ENCODE measurements around the gene GAB1. TPM values are rescaled to one million over a fixed set of nuclear protein-coding genes. Genes with fewer than 3 reads are reported as not detected.

GAB1 gene
- total RNA-seq, 1 experiment from 2014 or later, result 3.8 TPM

DNA sequence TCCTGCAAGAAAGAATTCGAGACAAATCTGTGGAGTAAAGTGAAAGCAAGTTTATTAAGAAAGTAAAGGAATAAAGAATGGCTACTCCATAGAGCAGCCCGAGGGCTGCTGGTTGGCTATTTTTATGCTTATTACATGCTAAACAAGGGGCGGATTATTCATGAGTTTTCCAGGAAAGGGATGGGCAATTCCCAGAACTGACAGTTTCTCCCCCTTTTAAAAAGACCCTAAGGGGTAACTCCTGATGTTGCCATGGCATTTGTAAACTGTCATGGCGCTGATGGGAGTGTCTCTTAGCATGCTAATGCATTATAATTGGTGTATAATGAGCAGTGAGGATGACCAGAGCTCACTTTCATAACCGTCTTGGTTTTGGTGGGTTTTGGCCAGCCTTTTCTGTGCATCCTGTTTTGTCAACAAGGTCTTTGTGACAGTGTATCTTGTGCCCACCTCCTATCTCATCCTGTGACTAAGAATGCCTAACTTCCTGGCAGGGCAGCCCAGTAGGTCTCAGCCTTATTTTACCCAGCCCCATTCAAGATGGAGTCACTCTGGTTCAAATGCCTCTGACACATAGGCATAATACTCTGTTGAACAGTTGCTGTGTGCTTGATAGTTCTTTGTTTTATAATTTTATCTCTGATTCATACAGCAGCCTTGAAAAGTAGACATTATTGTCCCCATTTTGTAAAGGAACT lies 25.8 kb downstream of the GAB1 start (continued):
- TF ChIP-seq, protein P1, sequence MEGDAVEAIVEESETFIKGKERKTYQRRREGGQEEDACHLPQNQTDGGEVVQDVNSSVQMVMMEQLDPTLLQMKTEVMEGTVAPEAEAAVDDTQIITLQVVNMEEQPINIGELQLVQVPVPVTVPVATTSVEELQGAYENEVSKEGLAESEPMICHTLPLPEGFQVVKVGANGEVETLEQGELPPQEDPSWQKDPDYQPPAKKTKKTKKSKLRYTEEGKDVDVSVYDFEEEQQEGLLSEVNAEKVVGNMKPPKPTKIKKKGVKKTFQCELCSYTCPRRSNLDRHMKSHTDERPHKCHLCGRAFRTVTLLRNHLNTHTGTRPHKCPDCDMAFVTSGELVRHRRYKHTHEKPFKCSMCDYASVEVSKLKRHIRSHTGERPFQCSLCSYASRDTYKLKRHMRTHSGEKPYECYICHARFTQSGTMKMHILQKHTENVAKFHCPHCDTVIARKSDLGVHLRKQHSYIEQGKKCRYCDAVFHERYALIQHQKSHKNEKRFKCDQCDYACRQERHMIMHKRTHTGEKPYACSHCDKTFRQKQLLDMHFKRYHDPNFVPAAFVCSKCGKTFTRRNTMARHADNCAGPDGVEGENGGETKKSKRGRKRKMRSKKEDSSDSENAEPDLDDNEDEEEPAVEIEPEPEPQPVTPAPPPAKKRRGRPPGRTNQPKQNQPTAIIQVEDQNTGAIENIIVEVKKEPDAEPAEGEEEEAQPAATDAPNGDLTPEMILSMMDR (IDR thresholded peaks at IDR 0.05 in 2 of 3, conservative IDR thresholded peaks at IDR 0.05 in 1 of 3; ENCODE audit: borderline replicate concordance in 1 of 3, insufficient read depth in 1 of 3, low read depth in 2 of 3, low read length in 2 of 3), result no peak
- TF ChIP-seq YY1 (IDR thresholded peaks at IDR 0.05; ENCODE audit: extremely low read depth, insufficient replicate concordance, low read depth, low read length) (no peak), JUND (IDR thresholded peaks at IDR 0.05) (no peak), SIN3A (IDR thresholded peaks at IDR 0.05; ENCODE audit: low read depth) (no peak), FOSL1 (IDR thresholded peaks at IDR 0.05; ENCODE audit: low read depth) (no peak), ZNF274 (IDR thresholded peaks at IDR 0.05; ENCODE audit: low read depth, low read length) (no peak)

DNA sequence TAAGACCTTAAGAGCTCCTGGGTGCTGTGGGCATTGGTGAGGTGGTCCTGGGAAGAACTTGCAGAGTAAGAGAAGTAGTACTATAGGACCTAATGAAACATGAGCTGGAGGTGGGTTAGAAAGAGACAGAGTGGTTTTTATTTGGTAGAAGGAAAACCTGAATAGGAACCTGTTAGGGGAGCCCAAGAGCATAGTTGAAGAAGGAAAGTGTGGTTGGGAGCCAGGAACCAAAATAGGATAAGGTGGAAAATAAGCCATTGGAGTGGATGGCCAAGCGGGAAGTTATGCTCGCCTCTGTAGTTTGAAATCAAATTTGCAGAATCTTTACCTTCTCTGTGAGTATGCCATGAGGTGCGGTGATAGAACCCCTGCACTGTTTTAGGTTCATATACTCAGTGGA lies 26.7 kb downstream of the GAB1 start:
- Histone ChIP-seq H3K9me3 (ENCODE audit: control insufficient read depth in 1 of 2, insufficient read depth in 1 of 2, low read depth in 1 of 2, low read length in 2 of 2) (no peaks in the 10 kb centered on the region), H2AFZ (ENCODE audit: low read depth, low read length, poor library complexity, severe bottlenecking) (no peak overlapping the region), H3K36me3 (ENCODE audit: control insufficient read depth in 1 of 2, insufficient read depth in 2 of 2, low read length in 2 of 2) (no peaks in the 10 kb centered on the region), H3K27me3 (ENCODE audit: insufficient read depth, low read length) (no peaks in the 10 kb centered on the region), H3K4me1 (ENCODE audit: control insufficient read depth in 1 of 2, insufficient read depth in 2 of 2, low read length in 2 of 2) (no peaks in the 10 kb centered on the region), H4K20me1 (ENCODE audit: insufficient read depth) (no peaks in the 10 kb centered on the region), H3K9me2 (ENCODE audit: insufficient read depth) (no peaks in the 10 kb centered on the region), H3K4me2 (ENCODE audit: low read length) (no peak overlapping the region), H3K9ac (ENCODE audit: low read length) (no peak overlapping the region), H3K79me2 (ENCODE audit: insufficient read depth, low read length) (no peaks in the 10 kb centered on the region), H3K4me3 (replicated peaks in 1 of 2; ENCODE audit: low read depth in 1 of 2, low read length in 2 of 2) (no peak overlapping the region), H3K27ac (ENCODE audit: low read depth, low read length) (no peak overlapping the region)
- ChIA-PET POLR2A (no interaction called here), RAD21 (ENCODE audit: low non-redundant PET in 1 of 2, low total read pairs in 2 of 2, uncharacterized antibody in 2 of 2, unreplicated experiment in 2 of 2) (no interaction called here), CTCF (no interaction called here)
- BruUV-seq (replicated peaks), result no TSS peak
- ATAC-seq (no peak), DNase-seq (ENCODE audit: low read depth, low spot score) (no peak)
- intact Hi-C loops (cut with micrococcal nuclease), result no loop called here
- no peak for TF ChIP-seq RAD21 (IDR thresholded peaks at IDR 0.05; ENCODE audit: low read depth)
- TF ChIP-seq, protein P1 (IDR thresholded peaks at IDR 0.05 in 2 of 3, conservative IDR thresholded peaks at IDR 0.05 in 1 of 3; ENCODE audit: borderline replicate concordance in 1 of 3, insufficient read depth in 1 of 3, low read depth in 2 of 3, low read length in 2 of 3), result no peak
- TF ChIP-seq TCF7L2 (IDR thresholded peaks at IDR 0.05; ENCODE audit: borderline replicate concordance, extremely low read depth, insufficient read depth, insufficient read length), result no peak
- TF ChIP-seq SP1 (IDR thresholded peaks at IDR 0.05; ENCODE audit: low read depth), result no peak
- TF ChIP-seq SIN3A (IDR thresholded peaks at IDR 0.05; ENCODE audit: low read depth), result no peak
- no peak for TF ChIP-seq FOSL1 (IDR thresholded peaks at IDR 0.05; ENCODE audit: low read depth)
- TF ChIP-seq, protein P2, sequence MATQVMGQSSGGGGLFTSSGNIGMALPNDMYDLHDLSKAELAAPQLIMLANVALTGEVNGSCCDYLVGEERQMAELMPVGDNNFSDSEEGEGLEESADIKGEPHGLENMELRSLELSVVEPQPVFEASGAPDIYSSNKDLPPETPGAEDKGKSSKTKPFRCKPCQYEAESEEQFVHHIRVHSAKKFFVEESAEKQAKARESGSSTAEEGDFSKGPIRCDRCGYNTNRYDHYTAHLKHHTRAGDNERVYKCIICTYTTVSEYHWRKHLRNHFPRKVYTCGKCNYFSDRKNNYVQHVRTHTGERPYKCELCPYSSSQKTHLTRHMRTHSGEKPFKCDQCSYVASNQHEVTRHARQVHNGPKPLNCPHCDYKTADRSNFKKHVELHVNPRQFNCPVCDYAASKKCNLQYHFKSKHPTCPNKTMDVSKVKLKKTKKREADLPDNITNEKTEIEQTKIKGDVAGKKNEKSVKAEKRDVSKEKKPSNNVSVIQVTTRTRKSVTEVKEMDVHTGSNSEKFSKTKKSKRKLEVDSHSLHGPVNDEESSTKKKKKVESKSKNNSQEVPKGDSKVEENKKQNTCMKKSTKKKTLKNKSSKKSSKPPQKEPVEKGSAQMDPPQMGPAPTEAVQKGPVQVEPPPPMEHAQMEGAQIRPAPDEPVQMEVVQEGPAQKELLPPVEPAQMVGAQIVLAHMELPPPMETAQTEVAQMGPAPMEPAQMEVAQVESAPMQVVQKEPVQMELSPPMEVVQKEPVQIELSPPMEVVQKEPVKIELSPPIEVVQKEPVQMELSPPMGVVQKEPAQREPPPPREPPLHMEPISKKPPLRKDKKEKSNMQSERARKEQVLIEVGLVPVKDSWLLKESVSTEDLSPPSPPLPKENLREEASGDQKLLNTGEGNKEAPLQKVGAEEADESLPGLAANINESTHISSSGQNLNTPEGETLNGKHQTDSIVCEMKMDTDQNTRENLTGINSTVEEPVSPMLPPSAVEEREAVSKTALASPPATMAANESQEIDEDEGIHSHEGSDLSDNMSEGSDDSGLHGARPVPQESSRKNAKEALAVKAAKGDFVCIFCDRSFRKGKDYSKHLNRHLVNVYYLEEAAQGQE (IDR thresholded peaks at IDR 0.05; ENCODE audit: low read depth), result no peak
- TF ChIP-seq CEBPB (IDR thresholded peaks at IDR 0.05; ENCODE audit: low read depth), result no peak
- TF ChIP-seq, protein P3, sequence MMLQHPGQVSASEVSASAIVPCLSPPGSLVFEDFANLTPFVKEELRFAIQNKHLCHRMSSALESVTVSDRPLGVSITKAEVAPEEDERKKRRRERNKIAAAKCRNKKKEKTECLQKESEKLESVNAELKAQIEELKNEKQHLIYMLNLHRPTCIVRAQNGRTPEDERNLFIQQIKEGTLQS (IDR thresholded peaks at IDR 0.05), result no peak
- TF ChIP-seq EGR1 (IDR thresholded peaks at IDR 0.05; ENCODE audit: low read depth), result no peak
- no peak for TF ChIP-seq ZFX (IDR thresholded peaks at IDR 0.05)
- no peak for TF ChIP-seq ELF1 (IDR thresholded peaks at IDR 0.05; ENCODE audit: borderline replicate concordance, low read depth)

Measured in HCT116 (cell line).